HEK293T (cell line): ENCODE data around the gene HOXB4.

ENCODE experiments used
- CTCF ChIA-PET: fragments of 350-600 bp; formaldehyde crosslinking; extraction: SDS; loops from one replicate; lab custom pipeline; 2021; ENCODE audit warnings: antibody characterized with exemption, inconsistent platforms; lab: Yijun Ruan, JAX
- POLR2A ChIA-PET: fragments of 350-600 bp; formaldehyde crosslinking; extraction: SDS; loops from one replicate; lab custom pipeline; 2020; ENCODE audit warnings: antibody characterized with exemption, inconsistent platforms; lab: Yijun Ruan, JAX
- DNase-seq: peaks from one replicate; pipeline ENCODE4 v3.0.0; 2012; ENCODE audit warnings: mixed read lengths; ENCODE audit errors: extremely low spot score
- ARNT ChIP-seq: fragments of 450-650 bp; IDR thresholded peaks from 2 replicates; pipeline ENCODE4 v1.6.1; 2017; ENCODE audit warnings: mild to moderate bottlenecking
- BHLHE40 ChIP-seq: fragments of 450-650 bp; IDR thresholded peaks from 2 replicates; pipeline ENCODE4 v1.6.1; 2016; ENCODE audit warnings: mild to moderate bottlenecking, moderate library complexity, borderline replicate concordance
- CTBP1 ChIP-seq: fragments of 450-650 bp; IDR thresholded peaks from 2 replicates; pipeline ENCODE4 v1.6.1; 2016; ENCODE audit warnings: borderline replicate concordance
- ELF4 ChIP-seq: fragments of 450-650 bp; IDR thresholded peaks from 2 replicates; pipeline ENCODE4 v1.6.1; 2017; ENCODE audit warnings: antibody characterized with exemption
- FOXA1 ChIP-seq: fragments of 450-650 bp; IDR thresholded peaks from 2 replicates; pipeline ENCODE4 v1.6.1; 2016; ENCODE audit warnings: mild to moderate bottlenecking
- FOXK2 ChIP-seq: fragments of 450-650 bp; IDR thresholded peaks from 2 replicates; pipeline ENCODE4 v1.6.1; 2016; ENCODE audit warnings: mild to moderate bottlenecking
- FOXM1 ChIP-seq: fragments of 450-650 bp; IDR thresholded peaks from 2 replicates; pipeline ENCODE4 v1.6.1; 2017; ENCODE audit warnings: mild to moderate bottlenecking, borderline replicate concordance
- HDGF ChIP-seq: fragments of 450-650 bp; IDR thresholded peaks from 2 replicates; pipeline ENCODE4 v1.6.1; 2017; ENCODE audit warnings: antibody characterized with exemption, borderline replicate concordance
- L3MBTL2 ChIP-seq: fragments of 450-650 bp; conservative IDR thresholded peaks from 2 replicates; pipeline ENCODE4 v1.6.1; 2016; ENCODE audit warnings: mild to moderate bottlenecking
- LEF1 ChIP-seq: fragments of 450-650 bp; IDR thresholded peaks from 2 replicates; pipeline ENCODE4 v1.6.1; 2017; ENCODE audit warnings: mild to moderate bottlenecking, borderline replicate concordance
- NFRKB ChIP-seq: fragments of 450-650 bp; IDR thresholded peaks from 2 replicates; pipeline ENCODE4 v1.6.1; 2016; ENCODE audit warnings: mild to moderate bottlenecking, moderate library complexity
- PKNOX1 ChIP-seq: fragments of 450-650 bp; IDR thresholded peaks from 2 replicates; pipeline ENCODE4 v1.6.1; 2016
- SP1 ChIP-seq: fragments of 450-650 bp; IDR thresholded peaks from 2 replicates; pipeline ENCODE4 v1.6.1; 2017
- SUZ12 ChIP-seq: fragments of 450-650 bp; IDR thresholded peaks from 2 replicates; pipeline ENCODE4 v1.6.1; 2016; ENCODE audit warnings: mild to moderate bottlenecking
- TARDBP ChIP-seq: fragments of 450-650 bp; IDR thresholded peaks from 2 replicates; pipeline ENCODE4 v1.6.1; 2016
- ZNF384 ChIP-seq: fragments of 450-650 bp; IDR thresholded peaks from 2 replicates; pipeline ENCODE4 v1.6.1; 2016

Gene HOXB4

GRCh38 chr17:48543854-48544348, 34.2 kb downstream of the HOXB4 start:
- ChIA-PET POLR2A (interaction anchor here (0.7 to 3.5 kb wide), 2 partner anchors 45 to 91 kb away, joined by 3 to 18 read pairs; partner anchors contain the start of gene HOXB3), CTCF (interaction anchor here (0.6 to 0.7 kb wide), 2 partner anchors 19 to 681 kb away, joined by 3 read pairs; no protein-coding TSS in a partner anchor)
- no peak for DNase-seq
- TF ChIP-seq FOXK2 (no peak), SUZ12 (no peak), FOXM1 (no peak), PKNOX1 (no peak), ELF4 (no peak), L3MBTL2 (no peak), BHLHE40 (no peak), FOXA1 (no peak), NFRKB (no peak), HDGF (no peak), LEF1 (no peak), TARDBP (no peak), SP1 (no peak), ARNT (no peak), CTBP1 (no peak), ZNF384 (no peak)

GRCh38 chr17:48543107-48543853, 34.9 kb downstream of the HOXB4 start:
- TF ChIP-seq PKNOX1 (no peak), FOXA1 (no peak), SUZ12 (no peak), FOXK2 (no peak), ELF4 (no peak), SP1 (no peak), L3MBTL2 (no peak), TARDBP (no peak), ZNF384 (no peak), BHLHE40 (no peak)
- DNase-seq = peak; percentile 45
- POLR2A ChIA-PET = interaction anchor here (0.7 to 3.5 kb wide), 3 partner anchors 10 to 91 kb away, joined by 3 to 18 read pairs (median 6); partner anchors contain the start of gene HOXB3
- CTCF ChIA-PET = interaction anchor here (0.6 to 0.7 kb wide), 2 partner anchors 19 to 680 kb away, joined by 3 read pairs; no protein-coding TSS in a partner anchor

GRCh38 chr17:48542698-48543106, 35.4 kb downstream of the HOXB4 start:
- TF ChIP-seq CTBP1 (no peak), TARDBP (no peak), SUZ12 (no peak), ZNF384 (no peak), FOXA1 (no peak), FOXM1 (no peak), BHLHE40 (no peak), ARNT (no peak), ELF4 (no peak), HDGF (no peak), NFRKB (no peak), L3MBTL2 (no peak), FOXK2 (no peak), LEF1 (no peak), SP1 (no peak), PKNOX1 (no peak)
- DNase-seq = no peak
- ChIA-PET POLR2A (interaction anchor here (1.6 to 3.5 kb wide), 2 partner anchors 10 to 46 kb away, joined by 6 to 18 read pairs; partner anchors contain the start of gene HOXB3), CTCF (no interaction called here)

- DNase-seq = no peak
- POLR2A ChIA-PET = interaction anchor here (0.8 to 3.5 kb wide), 6 partner anchors 9 to 50 kb away, joined by 3 to 18 read pairs (median 4); partner anchors contain the start of gene HOXB3
- no peak for TF ChIP-seq FOXK2
- TF ChIP-seq PKNOX1 = no peak
- TF ChIP-seq FOXM1 = no peak
- TF ChIP-seq LEF1 = no peak
- TF ChIP-seq L3MBTL2 = no peak
- no peak for TF ChIP-seq TARDBP
- CTCF ChIA-PET = no interaction called here
These were observed 36.0 kb downstream of the HOXB4 start for GRCh38 chr17:48542114-48542656.

- ChIA-PET POLR2A (interaction anchor here (0.8 to 3.5 kb wide), 6 partner anchors 9 to 49 kb away, joined by 3 to 18 read pairs (median 4); partner anchors contain the start of gene HOXB3), CTCF (no interaction called here)
- TF ChIP-seq FOXM1 = no peak
- TF ChIP-seq ELF4 = no peak
- TF ChIP-seq FOXK2 = no peak
- TF ChIP-seq HDGF = no peak
- no peak for TF ChIP-seq PKNOX1
- TF ChIP-seq LEF1 = no peak
- TF ChIP-seq NFRKB = no peak
- TF ChIP-seq TARDBP = no peak
- no peak for TF ChIP-seq ARNT
- TF ChIP-seq CTBP1 = no peak
- TF ChIP-seq SUZ12 = no peak
- TF ChIP-seq BHLHE40 = no peak
- no peak for TF ChIP-seq SP1
- TF ChIP-seq ZNF384 = no peak
- TF ChIP-seq L3MBTL2 = no peak
- TF ChIP-seq FOXA1 = no peak
- no peak for DNase-seq
These were observed 36.5 kb downstream of the HOXB4 start for GRCh38 chr17:48541577-48542113.
